Central memory CD8-positive, alpha-beta T cell (primary cell): ENCODE results near the gene VPS13C.

Experiments used
- ATAC-seq: fragments of 150-1000 bp; cut with Tn5 transposase; replicated peaks from 2 replicates; pipeline ENCODE4 v1.10.0; 2022; ENCODE audit warnings: mild to moderate bottlenecking, moderate FRiP score, moderate number of reproducible peaks; ENCODE audit not compliant: poor library complexity, severe bottlenecking; ENCODE audit errors: extremely low read depth
- DNase-seq, 2 donors: peaks; one replicate each; pipeline ENCODE4 v3.0.0; 2021; ENCODE audit warnings: low spot score in 2 of 2
- H3K27ac Mint-ChIP-seq: one replicate; pipeline ENCODE4 v1.8.0; 2022; ENCODE audit warnings: low read depth, mild to moderate bottlenecking, moderate library complexity, mixed read lengths
- H3K27me3 Mint-ChIP-seq: one replicate; pipeline ENCODE4 v1.8.0; 2022; ENCODE audit warnings: mixed read lengths
- H3K36me3 Mint-ChIP-seq: one replicate; pipeline ENCODE4 v1.8.0; 2022; ENCODE audit warnings: mild to moderate bottlenecking, moderate library complexity, mixed read lengths; ENCODE audit not compliant: insufficient read depth
- H3K4me1 Mint-ChIP-seq: one replicate; pipeline ENCODE4 v1.8.0; 2022; ENCODE audit warnings: mixed read lengths
- H3K4me3 Mint-ChIP-seq: one replicate; pipeline ENCODE4 v1.8.0; 2022; ENCODE audit warnings: mild to moderate bottlenecking, moderate library complexity, mixed read lengths
- H3K9me3 Mint-ChIP-seq: one replicate; pipeline ENCODE4 v1.8.0; 2022; ENCODE audit warnings: mixed read lengths

VPS13C gene

GRCh38 chr15:62060113-62060895 lies at the start of gene VPS13C:
TSS of gene VPS13C (minus strand) at chr15:62060447. CDS start at chr15:62060374, 73 bp downstream.
- Mint-ChIP-seq H3K27me3 (no peaks in the 10 kb centered on the region), H3K9me3 (no peaks in the 10 kb centered on the region), H3K4me3 (peak within 1 kb of the TSS; percentile 93), H3K36me3 (peaks cover 15% of the 10 kb centered on the region), H3K4me1 (peaks cover 44% of the 10 kb centered on the region), H3K27ac (peak within 1 kb of the TSS; percentile 98)
- peak; percentile 86 for ATAC-seq
- DNase-seq, result peak; percentile 83 to 89

DNA sequence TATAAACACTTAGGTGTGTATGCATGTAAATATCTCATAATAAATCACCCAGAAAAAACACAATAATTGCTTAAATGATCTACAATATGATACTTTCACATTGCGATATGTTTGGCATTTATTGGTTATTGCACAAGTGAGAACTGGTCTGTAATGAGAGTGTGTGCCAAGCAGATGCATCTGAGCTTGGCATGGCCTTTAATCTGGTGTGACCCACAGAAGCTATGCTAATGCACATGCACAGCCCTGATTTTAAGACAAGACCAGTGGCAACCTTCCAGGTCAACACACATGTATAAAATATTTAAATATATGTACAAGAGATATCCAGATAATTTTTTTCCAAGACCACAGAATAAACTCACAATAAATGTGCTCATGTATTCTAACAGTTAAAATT lies 49.2 kb upstream of the VPS13C start:
- ATAC-seq, result no peak
- Mint-ChIP-seq H3K27me3 (peaks cover 46% of the 10 kb centered on the region), H3K9me3 (no peaks in the 10 kb centered on the region), H3K4me3 (no peak overlapping the region), H3K27ac (no peak overlapping the region), H3K4me1 (no peaks in the 10 kb centered on the region), H3K36me3 (no peaks in the 10 kb centered on the region)
- no peak for DNase-seq

GRCh38 chr15:62108411-62108810 lies 48.2 kb upstream of the VPS13C start:
- H3K27ac Mint-ChIP-seq, result no peak overlapping the region
- no peak for DNase-seq
- no peaks in the 10 kb centered on the region for H3K36me3 Mint-ChIP-seq

DNA sequence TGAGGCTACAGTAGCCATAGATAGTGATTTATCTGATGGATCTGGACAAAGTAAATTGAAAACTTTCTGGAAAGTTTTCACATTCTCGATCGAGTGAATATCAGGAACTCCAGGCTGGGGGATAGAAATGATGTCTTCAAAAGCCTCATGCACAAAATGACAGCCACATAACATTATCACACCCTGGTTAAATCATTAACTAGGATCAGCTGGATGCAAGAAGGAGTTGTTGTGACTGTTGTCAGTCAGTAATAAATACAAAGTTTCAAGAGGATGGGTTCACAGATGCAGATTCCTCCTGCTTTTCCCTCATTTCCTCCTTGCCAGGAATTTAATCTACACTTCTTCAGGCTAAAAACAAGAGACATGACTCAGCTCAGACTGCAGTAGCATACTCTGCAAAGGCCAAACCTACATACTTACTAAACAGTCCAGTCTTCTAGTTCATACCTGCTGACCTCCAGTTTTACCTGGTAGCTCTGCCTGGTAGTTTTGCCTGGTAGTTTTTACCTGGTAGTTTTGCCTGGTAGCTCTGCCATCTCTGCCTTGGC lies 47.4 kb upstream of the VPS13C start:
- H3K27me3 Mint-ChIP-seq, result peaks cover 28% of the 10 kb centered on the region
- no peaks in the 10 kb centered on the region for H3K36me3 Mint-ChIP-seq
- H3K27ac Mint-ChIP-seq, result no peak overlapping the region
- H3K9me3 Mint-ChIP-seq, result no peaks in the 10 kb centered on the region
- H3K4me3 Mint-ChIP-seq, result no peak overlapping the region
- no peak for DNase-seq
- H3K4me1 Mint-ChIP-seq, result no peaks in the 10 kb centered on the region
- no peak for ATAC-seq

More at GRCh38 chr15:62108411-62108810, 48.2 kb upstream of the VPS13C start:
- Mint-ChIP-seq H3K4me1 (no peaks in the 10 kb centered on the region), H3K27me3 (peaks cover 36% of the 10 kb centered on the region), H3K9me3 (no peaks in the 10 kb centered on the region), H3K4me3 (no peak overlapping the region)
- no peak for ATAC-seq

DNA sequence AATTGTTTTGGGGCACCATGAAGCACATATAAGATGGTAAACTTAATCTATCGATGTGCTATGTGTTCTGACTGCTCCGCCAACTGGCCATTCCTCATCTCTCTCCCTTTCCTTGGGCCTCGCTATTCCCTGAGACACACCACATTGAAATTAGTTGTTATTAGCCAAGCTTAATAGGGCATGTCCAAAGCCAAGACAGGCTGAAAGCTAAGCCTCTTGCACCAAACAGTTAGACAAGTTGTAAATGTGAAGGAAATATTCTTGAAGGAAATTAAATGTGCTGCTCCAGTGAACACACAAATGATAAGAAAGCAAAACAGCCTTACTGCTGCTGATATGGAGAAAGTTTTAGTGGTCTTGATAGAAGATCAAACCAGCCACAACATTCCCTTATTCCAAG lies 45.8 kb upstream of the VPS13C start:
- no peaks in the 10 kb centered on the region for H3K4me1 Mint-ChIP-seq
- H3K4me3 Mint-ChIP-seq, result no peak overlapping the region
- DNase-seq (no peak), ATAC-seq (no peak)
- no peaks in the 10 kb centered on the region for H3K36me3 Mint-ChIP-seq
- no peaks in the 10 kb centered on the region for H3K9me3 Mint-ChIP-seq
- H3K27me3 Mint-ChIP-seq, result peaks cover 23% of the 10 kb centered on the region
- H3K27ac Mint-ChIP-seq, result no peak overlapping the region

- no peaks in the 10 kb centered on the region for H3K9me3 Mint-ChIP-seq
- H3K27ac Mint-ChIP-seq, result no peak overlapping the region
- H3K27me3 Mint-ChIP-seq, result peaks cover 23% of the 10 kb centered on the region
- no peak for ATAC-seq
- no peaks in the 10 kb centered on the region for H3K4me1 Mint-ChIP-seq
- DNase-seq, result no peak
- H3K4me3 Mint-ChIP-seq, result no peak overlapping the region
- no peaks in the 10 kb centered on the region for H3K36me3 Mint-ChIP-seq
These were observed 45.0 kb upstream of the VPS13C start for GRCh38 chr15:62105266-62105665.

DNA sequence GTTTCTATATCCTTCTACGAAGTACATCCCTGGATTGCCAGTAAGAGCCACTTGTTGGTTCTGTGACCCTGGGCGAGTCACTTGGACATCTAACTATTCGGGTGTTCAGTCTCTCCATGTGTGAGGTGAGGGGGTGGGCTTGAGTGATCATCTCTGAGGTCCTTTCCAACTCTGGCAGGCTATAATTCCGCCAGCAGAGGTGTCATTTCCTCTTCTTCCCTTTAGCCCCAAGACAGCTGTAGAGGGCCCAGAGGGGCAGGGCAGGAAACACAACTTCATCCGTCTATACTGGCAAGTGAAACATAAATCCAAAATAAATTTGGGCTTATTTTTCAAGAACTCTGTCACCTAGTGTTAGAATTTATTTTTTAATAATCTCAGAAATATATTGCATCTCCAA lies 44.6 kb upstream of the VPS13C start:
- no peak for ATAC-seq
- H3K4me3 Mint-ChIP-seq, result no peak overlapping the region
- no peaks in the 10 kb centered on the region for H3K9me3 Mint-ChIP-seq
- no peak overlapping the region for H3K27ac Mint-ChIP-seq
- H3K27me3 Mint-ChIP-seq, result peaks cover 26% of the 10 kb centered on the region
- no peak for DNase-seq
- H3K4me1 Mint-ChIP-seq, result no peaks in the 10 kb centered on the region
- no peaks in the 10 kb centered on the region for H3K36me3 Mint-ChIP-seq

GRCh38 chr15:62104401-62104800 lies 44.2 kb upstream of the VPS13C start:
- DNase-seq (no peak), ATAC-seq (no peak)
- H3K4me1 Mint-ChIP-seq, result no peaks in the 10 kb centered on the region
- peaks cover 30% of the 10 kb centered on the region for H3K27me3 Mint-ChIP-seq
- H3K27ac Mint-ChIP-seq, result no peak overlapping the region
- H3K36me3 Mint-ChIP-seq, result no peaks in the 10 kb centered on the region
- H3K4me3 Mint-ChIP-seq, result no peak overlapping the region
- H3K9me3 Mint-ChIP-seq, result no peaks in the 10 kb centered on the region

GRCh38 chr15:62103431-62103830 lies 43.2 kb upstream of the VPS13C start:
- no peak for DNase-seq
- H3K9me3 Mint-ChIP-seq, result no peaks in the 10 kb centered on the region
- peaks cover 33% of the 10 kb centered on the region for H3K27me3 Mint-ChIP-seq
- no peak overlapping the region for H3K27ac Mint-ChIP-seq
- no peaks in the 10 kb centered on the region for H3K4me1 Mint-ChIP-seq
- no peak overlapping the region for H3K4me3 Mint-ChIP-seq
- H3K36me3 Mint-ChIP-seq, result no peaks in the 10 kb centered on the region
- ATAC-seq, result no peak

DNA sequence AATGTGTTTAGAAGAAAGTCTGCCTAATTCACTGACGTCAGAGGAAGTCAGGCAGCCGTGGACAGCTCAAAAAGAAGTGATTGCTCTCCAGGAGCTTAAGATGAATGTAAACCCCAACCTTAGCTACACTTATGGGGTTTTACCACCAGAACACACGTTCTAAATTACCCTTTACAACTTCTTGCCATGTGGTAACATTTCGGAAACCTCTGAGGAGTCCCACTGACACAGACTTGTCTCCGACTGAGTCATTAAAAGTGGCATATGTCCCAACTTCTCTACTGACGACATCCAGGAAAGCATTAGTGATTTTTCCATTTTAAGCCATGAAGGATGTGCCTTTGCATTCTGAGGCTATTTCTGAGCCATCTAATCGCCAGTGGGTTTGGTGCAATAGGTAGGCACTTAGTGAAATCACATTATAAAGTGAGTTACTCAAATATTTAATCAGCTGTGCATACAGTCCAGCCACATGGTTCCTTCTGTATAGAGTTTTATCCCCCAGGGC lies 38.9 kb upstream of the VPS13C start:
- no peak overlapping the region for H3K4me3 Mint-ChIP-seq
- no peaks in the 10 kb centered on the region for H3K9me3 Mint-ChIP-seq
- no peaks in the 10 kb centered on the region for H3K36me3 Mint-ChIP-seq
- ATAC-seq (no peak), DNase-seq (no peak)
- H3K4me1 Mint-ChIP-seq, result no peaks in the 10 kb centered on the region
- H3K27me3 Mint-ChIP-seq, result peaks cover 40% of the 10 kb centered on the region
- H3K27ac Mint-ChIP-seq, result no peak overlapping the region

GRCh38 chr15:62094388-62094787 lies 34.1 kb upstream of the VPS13C start:
- no peaks in the 10 kb centered on the region for H3K36me3 Mint-ChIP-seq
- no peak overlapping the region for H3K4me3 Mint-ChIP-seq
- DNase-seq, result no peak
- peaks cover 34% of the 10 kb centered on the region for H3K27me3 Mint-ChIP-seq
- no peaks in the 10 kb centered on the region for H3K4me1 Mint-ChIP-seq
- H3K27ac Mint-ChIP-seq, result no peak overlapping the region
- H3K9me3 Mint-ChIP-seq, result no peaks in the 10 kb centered on the region
- ATAC-seq, result no peak

- Mint-ChIP-seq H3K4me3 (no peak overlapping the region), H3K27ac (no peak overlapping the region), H3K9me3 (no peaks in the 10 kb centered on the region), H3K27me3 (peaks cover 29% of the 10 kb centered on the region), H3K4me1 (no peaks in the 10 kb centered on the region), H3K36me3 (no peaks in the 10 kb centered on the region)
- DNase-seq, result no peak
- no peak for ATAC-seq
These were observed 33.6 kb upstream of the VPS13C start for GRCh38 chr15:62093809-62094208.

- no peak for ATAC-seq
- no peak overlapping the region for H3K27ac Mint-ChIP-seq
- H3K36me3 Mint-ChIP-seq, result no peaks in the 10 kb centered on the region
- DNase-seq, result no peak
- no peaks in the 10 kb centered on the region for H3K9me3 Mint-ChIP-seq
- H3K4me1 Mint-ChIP-seq, result no peaks in the 10 kb centered on the region
- H3K4me3 Mint-ChIP-seq, result no peak overlapping the region
- peaks cover 12% of the 10 kb centered on the region for H3K27me3 Mint-ChIP-seq
These were observed 30.7 kb upstream of the VPS13C start for GRCh38 chr15:62090988-62091387.
